SJSA1 (cell line): ENCODE data around the gene RAB22A. TPM values are rescaled to one million over a fixed set of nuclear protein-coding genes. Genes with fewer than 3 reads are reported as not detected.

Experiments used
- DNase-seq, 2 experiments: peaks; one replicate each; pipeline ENCODE4 v3.0.0-alpha.2; 2015 to 2020; ENCODE audit warnings: low spot score in 2 of 2, low read depth in 1 of 2
- H3K27ac ChIP-seq: fragments of 250-450 bp; sonication (Bioruptor Pico); 2 replicates; pipeline ENCODE4 v1.5.1; 2020; ENCODE audit warnings: mild to moderate bottlenecking, moderate library complexity
- H3K27me3 ChIP-seq: fragments of 250-450 bp; sonication (Bioruptor Pico); replicated peaks from 2 replicates; pipeline ENCODE4 v1.5.1; 2020; ENCODE audit warnings: mild to moderate bottlenecking, moderate library complexity
- H3K36me3 ChIP-seq: fragments of 250-450 bp; sonication (Bioruptor Pico); 2 replicates; pipeline ENCODE4 v1.5.1; 2020; ENCODE audit warnings: mild to moderate bottlenecking
- H3K4me1 ChIP-seq: fragments of 250-450 bp; sonication (Bioruptor Pico); replicated peaks from 2 replicates; pipeline ENCODE4 v1.6.1; 2021; ENCODE audit warnings: mild to moderate bottlenecking
- H3K4me3 ChIP-seq: fragments of 250-450 bp; sonication (Bioruptor Pico); 2 replicates; pipeline ENCODE4 v1.5.1; 2020; ENCODE audit warnings: mild to moderate bottlenecking
- H3K9me3 ChIP-seq: fragments of 250-450 bp; sonication (Bioruptor Pico); replicated peaks from 2 replicates; pipeline ENCODE4 v1.5.1; 2020; ENCODE audit warnings: mild to moderate bottlenecking
- total RNA-seq: library from RNA; depleted of rRNA; stranded (reverse); fragments of >200 nt; shearing (Covaris generic); gene quantifications from 2 replicates; pipeline ENCODE4 v1.2.3, GENCODE V29; 2014

The RAB22A gene
- total RNA-seq, 1 experiment from 2014 or later, result 23.7 TPM

DNA sequence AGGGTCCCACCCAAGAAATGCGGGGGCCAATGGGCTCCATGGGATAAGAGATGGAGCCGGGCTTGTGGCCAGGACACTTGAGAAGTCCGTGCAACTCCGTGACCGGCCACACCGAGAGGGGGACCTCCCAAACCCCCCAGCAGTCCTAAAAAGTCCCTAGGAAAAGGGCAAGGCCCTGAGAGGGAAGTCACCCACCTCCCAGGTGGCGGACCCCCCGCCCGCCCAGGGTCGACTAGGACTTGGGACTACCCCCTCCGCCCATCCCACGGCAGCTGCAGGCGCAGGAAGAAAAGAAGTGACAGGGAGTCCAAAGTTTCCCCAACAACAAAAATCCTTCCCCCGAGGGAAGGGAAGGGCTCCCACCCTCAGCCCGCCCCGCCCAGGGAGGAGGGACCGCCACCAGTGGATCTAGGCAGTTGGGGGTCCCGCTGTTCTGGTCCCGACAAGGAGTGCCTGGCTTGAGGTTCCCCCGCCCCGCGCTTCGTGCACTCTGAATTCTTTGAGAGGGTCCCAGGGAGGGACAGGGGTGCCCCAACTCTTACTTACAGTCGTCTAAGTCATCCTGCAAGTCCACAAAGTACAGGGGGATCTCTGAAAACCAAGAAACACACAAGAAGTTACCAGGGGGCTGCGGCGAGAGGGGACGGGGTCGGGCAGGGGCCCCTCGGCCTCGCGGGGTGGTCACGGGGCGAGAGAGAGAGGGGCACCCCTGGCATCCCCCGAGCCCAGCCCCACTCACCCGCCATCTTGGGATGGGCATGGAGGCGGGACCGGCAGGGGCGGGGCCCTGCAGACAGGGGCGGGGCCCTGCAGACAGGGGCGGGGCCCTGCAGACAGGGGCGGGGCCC lies 611 bp upstream of the RAB22A start:
- no peaks in the 10 kb centered on the region; the same call in 1 of the 2 replicates for H3K9me3 ChIP-seq
- DNase-seq, result no peak
- peaks cover 31% of the 10 kb centered on the region for H3K36me3 ChIP-seq
- no peaks in the 10 kb centered on the region for H3K27me3 ChIP-seq
- no peak overlapping the region for H3K4me3 ChIP-seq
- H3K27ac ChIP-seq, result peak overlapping the region; percentile 13; the same call in 1 of the 2 replicates
- H3K4me1 ChIP-seq, result peaks cover 39% of the 10 kb centered on the region

DNA sequence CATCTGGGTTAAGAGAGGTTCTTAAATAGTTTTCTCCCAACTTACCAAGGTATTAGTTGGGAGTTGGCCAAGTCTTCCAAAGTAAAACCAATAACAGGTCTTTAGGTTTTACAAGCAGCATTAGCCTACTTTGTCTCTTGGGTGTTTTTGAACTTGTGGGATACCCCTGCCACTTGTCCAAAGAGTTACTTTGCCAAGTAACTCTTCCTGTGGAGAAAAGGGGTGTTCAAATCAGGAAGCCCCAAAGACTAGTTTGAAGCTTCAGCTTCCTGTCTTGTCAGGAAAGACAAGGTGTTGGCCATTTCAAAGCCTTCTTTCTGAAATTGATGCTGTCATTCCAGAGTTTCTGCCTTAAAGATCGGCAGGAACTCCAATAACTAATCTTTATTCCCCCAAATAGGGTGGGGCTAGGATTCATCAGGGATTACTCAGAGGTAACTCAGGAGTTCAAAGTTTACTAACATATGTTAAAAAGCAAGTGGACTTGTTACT lies 822 bp downstream of the RAB22A start:
- peak overlapping the region; percentile 97 for H3K4me3 ChIP-seq
- peak overlapping the region; percentile 91 for H3K27ac ChIP-seq
- peak in 1 of 2 experiments; percentile 41 for DNase-seq
- H3K27me3 ChIP-seq, result no peaks in the 10 kb centered on the region
- H3K9me3 ChIP-seq, result no peaks in the 10 kb centered on the region; the same call in 1 of the 2 replicates
- peaks cover 35% of the 10 kb centered on the region for H3K4me1 ChIP-seq
- H3K36me3 ChIP-seq, result peaks cover 45% of the 10 kb centered on the region

DNA sequence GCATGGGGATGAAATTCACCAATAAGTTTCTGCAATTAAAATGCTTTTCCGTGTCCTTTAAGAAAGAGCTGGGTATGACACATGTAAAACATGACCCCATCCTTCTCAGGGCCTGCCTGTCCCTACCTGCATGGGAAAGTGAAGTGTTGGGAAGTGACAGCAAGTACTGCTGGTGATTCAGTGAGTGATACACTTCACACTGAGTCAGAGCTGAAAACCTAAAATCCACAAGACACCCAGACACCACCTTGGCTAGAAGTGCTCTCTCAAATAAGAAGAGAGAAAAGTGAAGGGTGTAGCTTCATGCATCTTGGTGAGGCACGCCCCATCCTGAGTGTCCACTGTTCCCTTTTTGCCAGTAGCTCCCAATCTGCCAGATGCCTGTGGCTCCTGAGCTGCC lies 3.3 kb downstream of the RAB22A start:
- no peak for DNase-seq
- Histone ChIP-seq H3K36me3 (peaks cover 63% of the 10 kb centered on the region), H3K4me1 (peaks cover 17% of the 10 kb centered on the region), H3K4me3 (no peak overlapping the region), H3K9me3 (no peaks in the 10 kb centered on the region; the same call in 1 of the 2 replicates), H3K27ac (no peak overlapping the region), H3K27me3 (no peaks in the 10 kb centered on the region)

DNA sequence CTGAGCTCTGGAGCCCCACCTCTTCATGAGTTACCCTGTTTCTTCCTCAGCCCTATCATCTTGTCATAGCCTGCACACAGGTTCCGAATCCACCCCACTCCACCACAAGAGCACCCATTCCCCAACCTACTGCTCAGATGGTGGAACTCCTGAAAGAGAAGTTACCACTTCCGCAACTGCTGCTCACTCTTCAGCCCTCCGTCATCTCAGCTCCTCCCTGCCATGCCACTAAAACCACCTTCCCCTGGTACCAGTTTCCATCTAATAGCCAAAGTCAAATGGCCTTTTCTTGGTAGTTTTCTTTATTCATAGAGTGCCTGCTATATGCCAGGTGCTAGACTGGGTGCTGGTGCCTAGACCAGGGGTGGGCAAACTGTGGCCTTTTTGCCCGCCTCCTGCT lies 3.9 kb downstream of the RAB22A start:
- H3K36me3 ChIP-seq, result peaks cover 67% of the 10 kb centered on the region
- no peak overlapping the region for H3K4me3 ChIP-seq
- DNase-seq, result no peak
- peaks cover 11% of the 10 kb centered on the region for H3K4me1 ChIP-seq
- no peak overlapping the region for H3K27ac ChIP-seq
- H3K27me3 ChIP-seq, result no peaks in the 10 kb centered on the region
- H3K9me3 ChIP-seq, result no peaks in the 10 kb centered on the region; the same call in 1 of the 2 replicates

DNA sequence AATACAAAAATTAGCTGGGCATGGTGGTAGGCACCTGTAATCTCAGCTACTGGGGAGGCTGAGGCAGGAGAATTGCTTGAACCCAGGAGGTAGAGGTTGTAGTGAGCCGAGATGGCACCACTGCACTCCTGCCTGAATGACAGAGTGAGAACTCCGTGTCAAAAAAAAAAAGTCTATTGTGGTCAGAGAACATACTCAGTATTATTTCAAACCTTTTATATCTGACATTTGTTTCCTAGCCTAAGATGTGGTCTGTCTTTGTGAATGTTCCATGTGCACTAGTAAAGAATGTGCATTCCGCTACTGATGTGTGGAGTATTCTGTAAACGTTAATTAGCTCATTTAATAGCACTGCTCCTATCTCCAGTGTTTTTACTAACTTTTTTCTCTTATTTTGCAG lies 11.7 kb downstream of the RAB22A start:
- Histone ChIP-seq H3K36me3 (peaks cover 32% of the 10 kb centered on the region), H3K27me3 (no peaks in the 10 kb centered on the region), H3K4me3 (no peak overlapping the region), H3K27ac (no peak overlapping the region), H3K9me3 (no peaks in the 10 kb centered on the region), H3K4me1 (no peaks in the 10 kb centered on the region)
- DNase-seq, result no peak

DNA sequence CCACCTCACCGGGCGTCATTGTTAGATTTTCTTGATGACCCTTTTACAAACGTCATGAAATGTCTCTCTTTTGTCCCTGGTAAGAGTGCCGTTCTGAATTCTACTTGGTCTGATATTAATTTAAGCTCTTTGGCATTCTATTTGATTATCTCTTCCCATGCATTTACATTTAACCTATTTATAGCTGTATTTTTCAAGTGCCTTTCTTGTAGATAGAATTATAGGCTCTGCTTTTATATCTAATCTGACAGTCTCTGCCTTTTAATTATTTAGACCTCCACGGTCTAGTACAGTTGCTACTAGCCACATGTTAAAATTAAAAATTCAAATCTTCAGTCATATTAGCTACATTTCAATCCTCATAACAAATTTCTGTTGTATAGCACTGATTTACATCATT lies 12.6 kb downstream of the RAB22A start:
- no peak overlapping the region for H3K27ac ChIP-seq
- no peak overlapping the region for H3K4me3 ChIP-seq
- no peaks in the 10 kb centered on the region for H3K27me3 ChIP-seq
- no peaks in the 10 kb centered on the region for H3K4me1 ChIP-seq
- no peak for DNase-seq
- no peaks in the 10 kb centered on the region for H3K9me3 ChIP-seq
- peaks cover 24% of the 10 kb centered on the region for H3K36me3 ChIP-seq

DNA sequence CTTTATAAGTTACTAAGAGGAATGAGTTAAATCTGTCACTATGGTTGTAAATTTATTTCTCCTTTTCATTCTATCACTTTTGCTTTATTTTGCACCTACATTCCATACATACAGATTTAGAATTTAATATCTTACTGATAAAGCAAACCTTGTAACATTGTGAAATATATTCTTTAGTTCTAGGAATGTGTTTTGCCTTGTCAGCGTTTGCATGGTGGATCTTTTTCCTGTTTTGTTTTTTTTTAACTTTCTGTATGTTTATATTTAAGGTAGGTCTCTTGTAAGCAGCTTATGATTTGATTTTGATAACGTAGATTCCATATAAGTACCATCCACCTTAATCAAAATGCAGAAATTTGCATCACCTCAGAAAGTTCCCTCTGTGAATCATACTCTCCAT lies 16.4 kb downstream of the RAB22A start:
- Histone ChIP-seq H3K27ac (no peak overlapping the region), H3K36me3 (peaks cover 3% of the 10 kb centered on the region; the same call in 1 of the 2 replicates), H3K9me3 (no peaks in the 10 kb centered on the region), H3K27me3 (no peaks in the 10 kb centered on the region), H3K4me1 (peaks cover 10% of the 10 kb centered on the region), H3K4me3 (no peak overlapping the region)
- DNase-seq, result no peak

DNA sequence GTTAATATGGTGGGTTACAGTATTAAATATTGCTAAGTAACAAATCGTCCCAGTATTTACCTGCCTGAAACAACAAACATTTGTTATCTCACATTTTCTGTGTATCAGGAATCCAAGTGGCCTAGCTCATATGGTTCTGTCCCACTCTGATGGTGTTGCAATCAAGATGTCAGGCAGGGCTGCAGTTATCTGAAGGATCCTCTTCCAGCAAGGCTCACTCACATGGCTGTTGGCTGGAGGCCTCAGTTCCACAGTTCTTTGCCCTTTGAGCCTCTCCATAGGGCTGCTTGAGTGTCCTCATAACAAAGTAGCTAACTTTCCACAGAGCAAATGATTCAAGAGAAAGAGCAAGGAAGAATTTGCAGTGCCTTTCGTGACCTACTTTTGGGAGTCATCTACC lies 17.7 kb downstream of the RAB22A start:
- Histone ChIP-seq H3K36me3 (peaks cover 8% of the 10 kb centered on the region), H3K4me3 (no peak overlapping the region), H3K4me1 (peaks cover 10% of the 10 kb centered on the region), H3K27ac (no peak overlapping the region), H3K27me3 (no peaks in the 10 kb centered on the region), H3K9me3 (no peaks in the 10 kb centered on the region)
- DNase-seq, result no peak

DNA sequence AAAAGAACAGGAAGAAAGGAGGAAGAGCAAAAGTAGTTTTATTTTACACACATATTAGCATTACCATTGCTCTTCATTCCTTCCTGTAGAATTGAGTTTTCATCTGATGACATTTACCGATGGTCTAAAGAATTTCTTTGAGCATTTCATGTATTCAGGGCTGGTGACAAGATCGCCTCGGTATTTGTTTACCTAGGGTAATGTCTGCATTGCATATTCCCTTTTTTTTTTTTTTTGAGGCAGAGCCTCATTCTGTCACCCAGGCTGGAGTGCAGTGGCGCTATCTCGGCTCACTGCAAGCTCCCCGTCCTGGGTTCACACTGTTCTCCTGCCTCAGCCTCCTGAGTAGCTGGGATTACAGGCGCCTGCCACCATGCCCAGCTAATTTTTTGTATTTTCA lies 19.3 kb downstream of the RAB22A start:
- Histone ChIP-seq H3K27me3 (no peaks in the 10 kb centered on the region), H3K36me3 (peaks cover 8% of the 10 kb centered on the region), H3K9me3 (no peaks in the 10 kb centered on the region), H3K4me3 (no peak overlapping the region), H3K27ac (peak overlapping the region; percentile 33), H3K4me1 (peaks cover 10% of the 10 kb centered on the region)
- DNase-seq, result peak in 1 of 2 experiments; percentile 37

DNA sequence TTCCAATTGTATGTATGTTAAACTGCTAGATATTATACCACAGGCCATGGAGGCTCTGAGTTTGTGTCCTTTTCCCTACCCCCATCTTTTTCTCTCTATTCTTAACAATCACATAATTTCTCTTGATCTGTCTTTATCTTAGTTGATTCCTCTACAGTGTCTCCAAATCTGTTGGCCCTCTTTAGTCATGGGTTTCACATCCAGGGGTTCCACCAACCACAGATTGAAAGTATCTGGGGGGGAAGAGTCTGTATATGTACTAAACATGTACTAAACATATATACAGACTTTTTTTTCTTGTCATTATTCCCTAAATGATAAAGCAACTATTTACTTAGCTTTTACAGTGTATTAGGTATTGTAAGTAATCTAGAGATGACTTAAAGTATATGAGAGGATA lies 20.2 kb downstream of the RAB22A start:
- H3K4me3 ChIP-seq, result no peak overlapping the region

DNA sequence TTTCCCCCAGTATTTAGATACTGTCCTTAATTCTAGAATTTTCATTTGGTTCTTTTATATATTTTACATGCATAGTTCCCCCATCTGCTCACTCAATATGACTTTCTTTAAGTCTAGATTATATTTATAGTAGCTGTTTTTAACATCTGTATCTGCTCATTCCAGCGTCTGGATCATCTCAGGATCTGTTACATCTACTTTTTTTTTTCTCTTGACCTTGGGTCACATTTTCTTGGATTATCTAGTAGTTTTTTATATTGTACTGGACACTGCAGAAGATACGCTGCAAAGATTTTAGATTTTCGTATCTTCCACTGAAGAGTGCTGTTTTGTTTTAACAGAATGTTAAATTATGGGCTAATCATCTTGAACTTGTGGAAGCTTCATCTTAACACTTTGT lies 20.7 kb downstream of the RAB22A start:
- H3K9me3 ChIP-seq, result no peaks in the 10 kb centered on the region
- DNase-seq, result no peak
- no peaks in the 10 kb centered on the region for H3K27me3 ChIP-seq
- H3K4me1 ChIP-seq, result peaks cover 10% of the 10 kb centered on the region
- H3K4me3 ChIP-seq, result no peak overlapping the region
- H3K36me3 ChIP-seq, result peaks cover 8% of the 10 kb centered on the region
- no peak overlapping the region for H3K27ac ChIP-seq

More for the DNA sequence above, 20.2 kb downstream of the RAB22A start:
- Histone ChIP-seq H3K27me3 (no peaks in the 10 kb centered on the region), H3K27ac (no peak overlapping the region), H3K4me1 (peaks cover 10% of the 10 kb centered on the region), H3K36me3 (peaks cover 8% of the 10 kb centered on the region), H3K9me3 (no peaks in the 10 kb centered on the region)
- no peak for DNase-seq

DNA sequence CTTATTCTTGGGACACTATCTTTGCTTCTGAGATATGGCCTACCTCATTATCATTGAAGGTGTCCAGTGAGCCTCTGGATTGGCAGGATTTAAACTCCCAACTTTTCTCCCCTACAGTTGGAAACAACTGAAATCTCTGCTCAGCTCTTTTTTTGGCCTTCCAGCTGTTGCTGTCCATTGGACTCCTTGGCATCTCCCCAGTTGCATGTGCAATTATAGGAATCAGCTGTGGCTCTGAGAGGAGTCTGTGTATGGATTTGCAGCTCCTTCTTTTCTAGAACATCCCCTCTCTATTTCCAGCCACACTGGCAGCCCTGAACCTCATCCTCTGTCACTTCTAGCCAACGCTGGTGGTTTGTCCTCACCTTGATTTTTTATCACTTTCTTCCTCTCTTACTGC lies 21.2 kb downstream of the RAB22A start:
- Histone ChIP-seq H3K9me3 (no peaks in the 10 kb centered on the region), H3K4me3 (no peak overlapping the region), H3K27ac (no peak overlapping the region), H3K36me3 (peaks cover 8% of the 10 kb centered on the region), H3K27me3 (no peaks in the 10 kb centered on the region), H3K4me1 (peaks cover 10% of the 10 kb centered on the region)
- no peak for DNase-seq

DNA sequence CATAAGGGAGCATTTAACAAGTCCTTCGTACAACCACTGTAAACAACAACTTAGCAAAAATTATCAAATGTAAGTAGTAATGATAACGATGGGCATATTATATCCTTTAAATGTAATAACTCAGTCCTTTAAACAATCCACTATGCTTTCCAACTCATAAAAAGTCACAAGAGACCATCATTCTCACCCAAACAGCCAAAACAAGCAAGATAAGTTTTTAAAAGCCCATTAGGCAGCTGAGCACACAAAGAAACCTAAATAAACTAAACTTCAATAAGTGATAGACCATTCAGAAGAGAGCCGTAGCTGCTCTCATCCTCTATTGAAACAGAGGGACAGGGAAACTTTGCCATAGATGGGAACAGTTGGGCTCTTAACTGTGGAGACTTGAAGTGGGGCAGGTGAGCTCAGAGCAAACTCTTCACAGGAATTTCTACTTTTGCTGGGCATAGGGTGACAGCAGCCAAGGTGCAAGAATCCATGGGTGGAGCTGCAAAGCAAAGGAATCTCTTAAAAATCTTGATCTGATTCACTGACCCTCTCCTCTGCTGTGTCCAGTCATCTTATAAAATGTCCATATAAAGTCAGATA lies 22.5 kb downstream of the RAB22A start:
- no peaks in the 10 kb centered on the region for H3K27me3 ChIP-seq
- H3K36me3 ChIP-seq, result peaks cover 8% of the 10 kb centered on the region
- no peak overlapping the region for H3K4me3 ChIP-seq
- H3K27ac ChIP-seq, result no peak overlapping the region
- no peak for DNase-seq
- H3K4me1 ChIP-seq, result peaks cover 10% of the 10 kb centered on the region
- no peaks in the 10 kb centered on the region for H3K9me3 ChIP-seq

DNA sequence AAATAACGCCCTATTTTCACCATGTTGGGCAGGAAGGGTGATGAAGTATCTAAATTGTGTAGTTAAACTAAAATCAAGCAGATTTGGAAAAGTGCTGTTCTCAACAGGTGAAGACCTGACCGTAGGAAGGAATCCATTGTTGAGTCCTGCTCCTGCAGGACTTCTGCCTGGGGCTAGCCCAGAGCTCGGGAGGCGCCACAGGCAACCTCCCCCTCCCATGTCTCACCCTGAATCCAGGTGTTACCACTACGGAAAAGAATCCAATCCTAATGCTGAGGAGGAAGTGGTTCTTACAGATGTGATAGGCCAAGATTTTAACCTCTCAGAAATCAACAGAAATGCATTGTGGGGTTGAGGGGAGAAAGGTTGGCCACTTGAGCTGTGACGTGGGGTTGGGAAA lies 30.2 kb downstream of the RAB22A start:
- Histone ChIP-seq H3K9me3 (no peaks in the 10 kb centered on the region), H3K4me3 (no peak overlapping the region), H3K36me3 (peaks cover 21% of the 10 kb centered on the region), H3K4me1 (peaks cover 42% of the 10 kb centered on the region), H3K27ac (no peak overlapping the region), H3K27me3 (no peaks in the 10 kb centered on the region)
- no peak for DNase-seq
